Astrocyte of the hippocampus (primary cell): ENCODE results near the gene HSPA14.
"Not testable (repeated sequence)": the region's sequence is repeated elsewhere in the genome, so short reads cannot be mapped to it uniquely, and the experiment has no call there.

Experiments
- DNase-seq: peaks from one replicate; pipeline ENCODE4 v3.0.0; 2011; ENCODE audit warnings: low read depth, low spot score

Gene HSPA14

DNA sequence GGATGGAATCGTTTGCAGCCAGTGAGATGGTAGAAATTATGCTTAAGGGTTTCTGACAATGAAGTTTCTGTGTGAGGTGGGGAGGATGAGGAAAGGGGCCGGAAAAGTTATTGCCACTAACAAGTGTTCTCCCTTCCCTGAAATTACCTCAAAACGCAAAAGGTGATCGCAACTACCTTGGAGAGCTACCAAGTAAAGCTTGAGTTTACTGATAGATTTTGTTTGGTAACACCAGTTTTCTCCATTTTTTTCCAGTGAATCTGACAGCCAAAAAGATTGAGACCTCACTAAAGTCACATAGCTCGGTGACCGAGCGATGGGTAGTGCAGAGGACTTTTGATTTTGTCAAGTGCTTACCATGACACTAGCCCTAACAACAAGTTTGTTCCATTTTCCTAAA is 42.1 kb downstream of the HSPA14 start:
- peak; percentile 30 for DNase-seq

DNA sequence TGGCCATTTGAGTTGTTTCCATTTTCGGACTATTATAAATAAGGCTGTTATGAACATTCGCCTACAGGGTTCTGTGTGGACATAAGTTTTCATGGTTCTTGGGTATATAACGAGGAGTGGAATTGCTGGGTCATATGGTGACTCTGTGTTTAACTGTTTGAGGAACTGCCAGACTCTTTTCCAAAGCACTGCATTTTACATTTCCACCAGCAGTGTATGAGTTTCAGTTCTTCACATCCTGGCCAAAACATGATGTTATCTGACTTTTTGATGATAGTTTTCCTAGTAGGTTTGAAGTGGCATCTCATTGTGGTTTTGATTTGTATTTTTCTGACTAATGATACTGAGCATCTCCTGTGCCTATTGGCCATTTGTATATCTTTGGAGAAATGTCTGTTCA is 46.0 kb downstream of the HSPA14 start:
- no peak for DNase-seq

DNA sequence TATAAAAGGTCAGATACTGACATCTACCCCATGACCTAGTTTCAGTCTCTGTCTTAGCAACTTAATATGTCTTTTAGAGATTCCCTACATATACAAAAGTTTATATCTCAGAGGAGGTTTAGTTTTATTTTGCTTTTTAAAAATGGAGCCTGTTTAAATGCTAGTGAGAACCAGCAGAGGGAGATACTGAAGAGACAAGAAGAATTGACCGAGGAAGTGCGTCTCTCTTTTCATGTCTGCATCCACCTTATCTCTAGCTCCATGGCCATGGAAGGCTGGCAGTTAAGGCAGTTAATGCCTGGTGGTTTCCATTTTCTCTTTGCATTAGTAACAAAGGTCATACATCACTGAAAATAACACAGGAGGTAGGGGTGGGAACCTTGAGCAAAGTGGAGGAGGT is 51.2 kb downstream of the HSPA14 start:
- DNase-seq, result no peak

DNA sequence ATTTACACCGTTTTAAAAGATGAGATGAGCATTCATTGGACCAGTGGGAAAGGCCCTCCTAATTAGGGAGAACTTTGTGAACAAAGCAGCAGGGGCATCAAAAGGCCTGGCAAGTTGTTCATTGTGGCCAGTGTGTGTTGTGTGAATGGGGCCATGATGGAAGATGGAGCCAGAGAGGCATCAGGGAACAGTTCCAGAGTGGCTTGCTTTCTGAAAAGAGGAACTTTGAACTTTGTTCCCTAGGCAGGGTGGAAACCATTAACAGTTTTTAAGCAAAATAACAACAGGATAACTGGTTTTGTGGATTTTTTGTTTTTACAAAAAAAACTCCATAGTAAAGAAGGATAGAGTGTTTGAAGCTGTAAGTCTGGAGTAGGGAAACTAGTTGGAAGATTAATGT is 53.0 kb downstream of the HSPA14 start:
- no peak for DNase-seq

DNA sequence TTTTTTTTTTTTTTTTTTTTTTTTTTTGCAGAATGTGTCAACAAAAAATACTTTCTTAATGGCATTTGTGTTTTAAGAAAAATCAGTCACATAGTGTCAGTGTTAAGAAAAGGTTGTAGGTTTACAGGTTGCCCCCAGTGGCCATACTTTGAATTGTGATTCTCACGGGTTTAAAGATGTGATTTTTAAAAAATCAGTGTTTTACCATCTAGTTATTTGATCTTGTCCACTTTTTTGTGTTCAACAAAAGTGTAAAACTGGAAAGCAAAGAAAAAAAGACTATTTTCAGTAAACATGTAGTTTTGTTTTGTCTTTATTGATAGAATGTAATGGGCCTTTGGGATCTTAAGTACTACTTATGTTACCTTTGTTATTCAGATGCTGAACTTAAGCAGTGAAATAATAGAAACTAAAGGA is 66.2 kb downstream of the HSPA14 start:
- peak; percentile 39 for DNase-seq

DNA sequence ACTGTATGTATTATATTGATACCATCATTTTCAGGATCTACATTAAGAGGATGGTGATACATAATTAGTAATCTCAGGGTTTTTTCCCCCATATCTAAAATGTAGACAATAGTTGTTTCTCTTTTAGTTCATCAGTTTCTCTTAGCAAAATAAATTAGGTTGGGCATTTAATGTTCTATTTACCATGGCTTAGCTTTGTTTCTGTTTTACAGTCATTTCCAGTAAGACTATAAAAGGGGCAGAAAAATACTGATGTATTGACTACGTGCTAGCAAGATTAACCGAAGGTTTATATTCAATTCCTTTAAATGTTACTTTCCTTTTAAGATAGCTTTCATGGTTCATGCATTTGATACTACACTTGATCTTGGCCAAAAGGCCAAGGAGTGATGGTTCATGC is 66.8 kb downstream of the HSPA14 start:
- no peak for DNase-seq

DNA sequence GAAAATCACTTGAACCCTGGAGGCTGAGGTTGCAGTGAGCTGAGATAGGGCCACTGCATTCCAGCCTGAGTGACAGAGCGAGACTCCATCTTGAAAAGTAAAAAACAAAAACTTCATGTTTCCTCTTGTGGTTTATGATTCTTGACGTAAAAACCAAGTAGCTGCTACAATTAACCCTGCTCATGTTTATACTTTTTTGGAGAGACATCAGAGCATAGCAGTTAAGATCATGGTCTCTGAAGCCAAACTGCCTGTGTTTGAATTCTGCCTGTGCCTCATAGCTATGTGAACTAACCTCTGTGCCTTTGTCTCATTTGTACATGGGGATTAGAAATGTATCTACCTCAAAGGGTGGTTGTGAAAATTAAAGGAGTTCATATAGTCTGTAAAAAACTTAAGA is 67.8 kb downstream of the HSPA14 start:
- DNase-seq, result no peak

DNA sequence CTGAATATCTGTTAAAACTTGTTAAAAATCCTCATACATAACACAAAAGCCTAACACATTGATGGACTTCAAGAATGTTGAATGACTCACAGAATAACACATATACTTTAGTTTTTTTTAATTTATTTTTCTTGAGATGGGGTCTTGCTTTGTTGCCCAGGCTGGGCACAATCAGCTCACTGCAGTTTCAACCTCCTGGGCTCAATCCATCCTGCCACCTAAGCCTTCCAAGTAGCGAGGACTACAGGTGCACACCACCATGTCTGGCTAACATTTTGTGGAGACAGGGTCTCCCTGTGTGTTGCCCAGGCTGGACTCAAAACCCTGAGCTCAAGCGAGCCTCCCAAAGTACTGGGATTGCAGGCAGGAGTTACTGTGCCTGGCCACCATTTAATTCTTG is 68.7 kb downstream of the HSPA14 start:
- DNase-seq, result no peak

DNA sequence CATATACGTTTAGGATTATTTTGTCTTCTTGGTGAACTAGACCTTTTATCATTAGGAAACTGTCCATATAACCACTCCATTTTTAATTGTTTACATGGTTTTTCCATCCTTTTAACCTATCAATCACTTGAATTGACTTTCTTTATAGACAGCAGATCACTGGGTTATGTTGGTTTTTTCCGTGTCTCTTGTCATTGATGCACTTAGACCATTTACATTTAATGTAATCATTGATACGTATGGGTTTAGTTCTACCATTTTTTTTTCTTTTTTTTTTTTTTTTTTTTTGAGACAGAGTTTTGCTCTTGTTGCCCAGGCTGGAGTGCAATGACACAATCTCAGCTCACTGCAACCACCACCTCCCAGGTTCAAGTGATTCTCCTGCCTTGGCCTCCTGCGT is 69.5 kb downstream of the HSPA14 start:
- not testable (repeated sequence) for DNase-seq

DNA sequence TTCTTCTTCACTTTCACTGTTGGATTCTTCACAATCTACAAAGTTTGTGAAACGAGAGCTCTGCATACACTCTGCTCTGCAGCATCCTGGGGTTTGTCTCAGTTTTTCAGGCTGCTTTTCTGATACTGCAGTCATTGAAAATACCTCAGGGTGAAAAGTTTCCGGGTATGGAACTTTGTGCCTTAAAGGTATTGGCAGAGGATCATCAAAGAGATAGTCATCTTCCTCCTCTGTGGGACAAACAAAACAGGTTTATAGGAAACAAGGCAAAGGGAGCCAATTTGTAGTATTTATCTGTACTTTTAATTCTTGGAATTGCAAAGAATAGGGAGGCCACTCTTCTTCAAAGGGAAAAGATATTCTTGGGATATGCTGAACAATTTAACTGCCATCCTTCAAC is 71.0 kb downstream of the HSPA14 start:
- DNase-seq, result no peak

DNA sequence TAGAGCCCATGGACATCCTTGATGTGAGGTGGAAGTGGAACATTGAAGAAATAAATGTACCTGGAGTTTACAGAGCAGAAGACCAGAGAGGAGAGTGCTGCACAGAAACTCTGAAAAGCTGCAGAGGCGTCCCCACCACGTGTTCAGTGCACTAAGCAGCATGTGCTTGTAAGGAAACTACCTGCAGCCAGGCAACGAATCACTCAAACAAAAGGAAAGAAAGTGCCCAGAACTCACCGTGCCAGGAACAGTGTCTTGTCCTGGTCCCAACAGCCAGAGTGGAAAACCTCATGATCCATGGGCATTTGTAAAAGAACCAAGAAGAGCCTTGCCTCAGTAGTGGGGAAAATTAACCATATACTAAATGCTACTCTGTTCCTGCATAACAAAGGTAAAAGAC is 72.8 kb downstream of the HSPA14 start:
- DNase-seq, result no peak

DNA sequence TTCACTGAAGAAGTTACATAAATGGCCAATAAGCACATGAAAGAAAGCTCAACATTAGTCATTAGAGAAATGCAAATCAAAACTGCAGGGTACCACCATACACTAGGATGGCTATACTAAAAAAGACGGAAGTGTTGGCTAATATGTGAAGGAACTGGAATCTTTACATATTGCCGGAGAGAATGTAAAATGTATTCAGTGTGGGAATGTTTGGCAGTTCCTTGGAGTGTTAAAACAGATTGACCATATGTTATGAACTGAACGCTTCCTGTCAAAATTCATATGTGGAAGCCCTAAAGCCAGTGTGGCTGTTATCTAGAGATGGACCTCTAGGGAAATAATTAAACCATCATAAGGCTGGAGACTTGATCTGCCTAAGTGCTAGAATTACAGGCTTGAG is 73.7 kb downstream of the HSPA14 start:
- no peak for DNase-seq

DNA sequence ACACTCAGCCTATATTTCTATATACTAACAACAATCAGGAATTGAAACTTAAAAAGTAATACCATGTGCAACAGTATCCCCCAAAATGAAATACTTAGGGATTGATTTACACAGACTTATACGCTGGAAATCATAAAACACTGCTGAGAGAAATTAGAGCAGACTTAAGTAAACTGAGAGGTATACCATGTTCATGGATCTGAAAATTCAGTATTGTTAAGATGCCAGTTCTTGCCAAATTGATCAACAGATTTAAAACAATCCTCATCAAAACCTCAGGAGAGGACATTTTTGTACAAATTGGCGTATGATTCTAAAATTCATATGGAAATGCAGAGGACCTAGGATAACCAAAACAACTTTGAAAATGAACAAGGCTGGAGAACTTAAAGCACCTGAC is 78.5 kb downstream of the HSPA14 start:
- DNase-seq, result no peak

DNA sequence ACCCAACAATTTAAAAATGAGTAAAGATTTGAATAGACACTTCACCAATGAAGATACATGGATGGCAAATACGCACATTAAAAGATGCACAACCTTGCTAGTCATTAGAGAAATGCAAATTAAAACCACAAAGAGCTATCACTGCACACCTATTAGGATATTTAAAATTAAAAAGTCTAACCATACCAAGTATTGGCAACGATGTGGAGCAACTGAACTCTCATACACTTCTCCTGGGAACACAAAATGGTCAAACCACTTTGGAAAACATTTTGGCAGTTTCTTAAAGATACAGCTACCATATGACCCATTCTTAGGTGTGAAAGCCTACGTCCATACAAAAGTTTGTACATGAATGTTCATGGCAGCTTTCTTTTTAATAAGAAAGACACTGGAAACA is 79.7 kb downstream of the HSPA14 start:
- no peak for DNase-seq

DNA sequence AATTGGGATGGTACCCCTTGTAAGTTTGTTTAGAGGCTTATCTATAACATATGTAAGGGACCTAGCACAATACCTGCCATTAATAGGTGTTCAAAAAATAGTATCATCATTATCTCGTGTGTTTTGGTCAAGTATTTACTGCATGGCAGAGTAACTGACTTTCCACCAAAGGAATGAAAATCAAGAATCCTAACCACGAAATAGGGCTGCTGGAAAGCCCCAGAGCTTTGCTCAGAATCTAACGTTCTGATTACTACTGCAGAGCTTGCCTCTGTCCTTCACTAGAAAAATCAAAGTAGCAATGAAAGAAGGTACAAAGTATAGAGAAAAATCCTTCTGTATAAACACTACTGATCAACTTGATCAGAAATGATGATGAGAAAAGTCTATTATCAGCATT is 80.9 kb downstream of the HSPA14 start:
- peak; percentile 21 for DNase-seq
